Fibroblast of skin of right quadriceps (primary cell): ENCODE measurements around the gene CRAMP1.
A peak's percentile ranks its signal among the peaks of the same experiment; 100 is the strongest.
"Not testable (repeated sequence)": the region's sequence is repeated elsewhere in the genome, so short reads cannot be mapped to it uniquely, and the experiment has no call there.

ENCODE experiments used
- DNase-seq: peaks from one replicate; pipeline ENCODE4 v3.0.0-alpha.2; 2013

Gene CRAMP1

DNA sequence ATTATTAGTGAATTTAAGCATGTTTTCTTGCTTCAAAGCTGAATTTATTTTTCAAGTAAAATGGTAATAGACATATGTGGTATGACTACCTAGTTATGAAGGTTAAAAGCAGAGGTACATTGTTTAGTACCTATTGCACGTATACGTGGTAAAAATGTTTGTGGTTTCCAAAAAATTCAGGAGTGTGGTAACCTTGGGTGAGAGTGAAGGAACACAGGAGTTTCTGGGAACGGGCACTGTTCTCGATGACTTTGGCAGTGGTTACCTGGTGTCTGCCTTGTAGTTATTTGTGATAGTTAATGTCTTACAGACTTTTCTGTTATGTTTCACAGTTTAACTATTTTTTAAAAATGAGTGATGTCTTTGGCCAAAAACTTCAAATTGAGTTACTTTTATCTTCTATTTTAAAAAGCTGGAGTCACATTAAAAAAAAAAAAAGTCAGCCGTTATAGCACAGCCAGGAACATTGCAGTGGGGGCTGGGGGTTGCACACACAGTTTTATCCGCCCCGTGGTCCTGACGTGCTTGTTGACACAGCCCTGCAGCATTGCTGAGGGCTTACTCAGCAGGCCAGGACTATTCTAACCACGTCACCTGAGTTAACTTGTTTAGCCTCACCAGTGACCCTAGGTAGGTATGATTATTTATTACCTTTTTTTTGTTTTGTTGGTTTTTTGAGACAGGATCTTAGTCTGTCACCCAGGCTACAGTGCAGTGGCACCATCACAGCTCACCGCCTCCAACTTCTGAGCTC lies 76.8 kb downstream of the CRAMP1 start:
- no peak for DNase-seq

DNA sequence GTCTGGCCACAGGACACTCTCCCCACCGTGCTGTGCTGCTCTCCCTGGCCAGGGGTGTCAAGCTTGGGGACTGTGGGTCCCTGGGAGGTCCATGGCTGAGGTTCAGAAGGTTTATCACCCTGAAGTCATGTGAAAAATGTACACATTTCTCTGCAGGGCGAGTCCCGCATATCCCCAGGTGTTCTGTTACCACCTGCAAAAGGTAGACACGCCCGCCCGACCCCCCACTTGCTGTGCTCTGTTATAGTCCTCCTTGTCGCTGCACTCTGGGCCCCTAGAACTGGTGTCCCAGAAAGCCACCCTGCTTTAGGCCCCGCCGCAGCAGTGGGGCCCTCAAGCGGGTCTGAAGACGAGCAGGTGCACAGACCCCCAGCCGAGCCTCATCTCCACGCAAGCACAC lies 77.7 kb downstream of the CRAMP1 start:
- DNase-seq: no peak

GRCh38 chr16:1690810-1691209 lies 78.7 kb downstream of the CRAMP1 start:
- no peak for DNase-seq

DNA sequence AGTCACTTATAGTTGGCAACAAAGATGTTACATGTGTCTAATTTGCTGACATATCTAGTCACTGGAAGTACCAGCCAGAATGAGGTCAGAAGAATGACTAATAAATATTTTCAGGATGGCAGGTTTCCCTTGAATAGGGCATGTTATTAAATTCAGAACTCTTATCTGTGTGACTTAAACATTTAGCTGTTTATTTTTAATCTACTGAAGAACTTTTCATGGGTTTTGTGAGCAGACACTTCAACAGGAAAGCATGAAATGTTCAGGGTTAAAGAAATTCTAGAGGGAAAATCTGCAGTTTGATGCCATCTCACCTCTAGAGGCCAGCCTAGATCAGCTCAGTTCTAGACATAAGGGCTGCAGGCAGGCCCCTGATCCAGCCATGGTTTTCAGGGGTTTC lies 79.1 kb downstream of the CRAMP1 start:
- no peak for DNase-seq

GRCh38 chr16:1691956-1692355 lies 79.8 kb downstream of the CRAMP1 start:
- DNase-seq: peak; percentile 54

GRCh38 chr16:1696863-1697262 lies 84.7 kb downstream of the CRAMP1 start:
- no peak for DNase-seq

DNA sequence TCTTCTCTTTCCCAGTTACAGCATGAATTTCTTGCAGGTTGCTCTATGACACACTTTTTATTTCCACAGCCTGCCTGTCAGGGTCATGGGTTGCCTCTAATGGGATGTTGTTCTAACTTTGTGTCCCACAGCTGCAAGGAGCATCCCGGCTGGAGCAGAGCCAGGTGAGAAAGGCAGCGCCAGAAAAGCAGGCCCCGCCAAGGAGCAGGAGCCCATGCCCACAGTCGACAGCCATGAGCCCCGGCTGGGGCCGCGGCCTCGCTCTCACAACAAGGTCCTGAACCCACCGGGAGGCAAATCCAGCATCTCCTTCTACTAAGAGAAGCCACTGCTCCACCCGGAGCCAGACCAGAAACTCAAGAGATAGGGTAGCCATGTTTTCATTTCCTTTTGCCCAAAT lies 86.5 kb downstream of the CRAMP1 start:
- no peak for DNase-seq

- DNase-seq: no peak
These were observed 88.1 kb downstream of the CRAMP1 start for GRCh38 chr16:1700246-1700645.

DNA sequence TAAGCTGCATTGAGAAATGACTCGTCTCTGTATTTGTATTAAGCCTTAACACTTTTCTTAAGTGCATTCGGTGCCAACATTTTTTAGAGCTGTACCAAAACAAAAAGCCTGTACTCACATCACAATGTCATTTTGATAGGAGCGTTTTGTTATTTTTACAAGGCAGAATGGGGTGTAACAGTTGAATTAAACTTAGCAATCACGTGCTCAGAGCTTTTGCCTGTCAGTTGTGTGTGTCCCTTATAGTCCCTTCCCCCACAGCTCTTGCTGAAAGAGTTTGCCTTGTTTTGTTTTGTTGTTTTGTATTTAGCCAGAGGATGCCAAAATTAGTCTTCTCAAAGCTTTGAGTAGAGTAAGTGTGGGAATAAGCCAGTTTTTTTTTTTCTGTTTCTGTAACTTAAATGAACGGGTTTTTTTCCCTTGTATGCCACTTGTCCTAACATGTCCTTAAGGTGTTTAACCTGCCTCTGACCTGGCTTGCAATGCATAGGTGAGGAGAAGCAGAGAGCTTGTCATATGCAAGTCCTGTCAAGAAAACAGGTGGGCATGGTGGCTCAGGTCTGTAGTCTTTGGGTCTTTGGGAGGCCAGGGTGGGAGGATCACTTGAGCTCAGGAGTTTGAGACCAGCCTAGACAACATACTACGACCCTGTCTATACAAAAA lies 89.2 kb downstream of the CRAMP1 start:
- DNase-seq: no peak

GRCh38 chr16:1705324-1705687 lies 93.1 kb downstream of the CRAMP1 start:
- not testable (repeated sequence) for DNase-seq

- DNase-seq: peak; percentile 88
These were observed 93.7 kb downstream of the CRAMP1 start, which contains the start of gene MAPK8IP3 for GRCh38 chr16:1705688-1706385. Gene MAPK8IP3 (plus strand): TSS chr16:1706195. CDS start chr16:1706340, 145 bp downstream.

GRCh38 chr16:1706386-1707192 lies 94.4 kb downstream of the CRAMP1 start:
- no peak for DNase-seq

DNA sequence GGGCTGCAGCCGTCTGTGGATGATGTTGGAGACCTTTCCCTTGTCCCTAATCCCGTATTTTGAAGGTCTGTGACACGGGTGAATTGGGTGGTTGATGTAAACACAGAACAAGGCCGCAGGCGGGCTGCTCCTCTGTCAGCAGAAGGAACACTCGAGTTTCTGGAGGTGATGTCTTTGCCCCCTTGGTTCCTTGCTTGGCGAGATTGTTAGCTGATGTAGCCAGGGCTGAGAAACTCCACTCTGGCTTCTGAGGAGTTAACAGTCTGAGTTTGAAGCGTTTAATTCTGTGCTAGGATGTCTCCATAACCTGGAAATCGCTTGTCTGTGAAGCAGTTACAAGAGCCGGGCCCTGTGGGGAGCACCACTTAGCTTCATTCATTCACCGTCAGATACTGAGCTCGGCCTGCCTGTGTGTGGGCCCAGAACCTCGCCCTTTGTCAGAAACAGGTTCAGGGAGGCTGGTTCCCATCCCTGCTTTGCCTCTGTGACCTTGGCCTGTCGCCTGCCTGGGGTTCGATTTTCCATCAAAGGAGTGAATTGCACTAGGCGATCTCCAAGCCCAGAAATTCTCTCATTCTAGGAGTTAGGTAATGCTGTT lies 95.1 kb downstream of the CRAMP1 start:
- DNase-seq: no peak

GRCh38 chr16:1708083-1708767 lies 96.1 kb downstream of the CRAMP1 start:
- DNase-seq: no peak

GRCh38 chr16:1708768-1709180 lies 96.6 kb downstream of the CRAMP1 start:
- DNase-seq: no peak

DNA sequence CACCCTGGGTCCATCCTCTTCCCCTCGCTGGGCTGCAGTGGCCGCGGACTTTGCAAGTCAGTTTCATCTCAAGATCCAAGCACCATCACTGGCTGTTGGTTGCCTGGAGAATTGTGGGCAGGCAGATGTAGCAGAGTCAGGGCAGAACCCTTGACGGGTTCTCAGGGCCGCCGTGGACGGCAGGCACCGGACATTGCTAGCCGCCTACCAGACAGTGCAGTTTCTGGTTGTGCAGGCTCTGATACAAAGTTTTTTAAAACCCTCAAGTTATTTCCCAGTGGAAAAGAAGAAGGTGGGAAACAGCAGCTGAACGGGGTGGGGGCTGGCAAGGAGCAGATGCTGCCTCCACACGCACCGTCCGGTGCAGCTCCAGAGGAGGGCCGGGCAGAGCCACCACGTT lies 97.2 kb downstream of the CRAMP1 start:
- DNase-seq: no peak

DNA sequence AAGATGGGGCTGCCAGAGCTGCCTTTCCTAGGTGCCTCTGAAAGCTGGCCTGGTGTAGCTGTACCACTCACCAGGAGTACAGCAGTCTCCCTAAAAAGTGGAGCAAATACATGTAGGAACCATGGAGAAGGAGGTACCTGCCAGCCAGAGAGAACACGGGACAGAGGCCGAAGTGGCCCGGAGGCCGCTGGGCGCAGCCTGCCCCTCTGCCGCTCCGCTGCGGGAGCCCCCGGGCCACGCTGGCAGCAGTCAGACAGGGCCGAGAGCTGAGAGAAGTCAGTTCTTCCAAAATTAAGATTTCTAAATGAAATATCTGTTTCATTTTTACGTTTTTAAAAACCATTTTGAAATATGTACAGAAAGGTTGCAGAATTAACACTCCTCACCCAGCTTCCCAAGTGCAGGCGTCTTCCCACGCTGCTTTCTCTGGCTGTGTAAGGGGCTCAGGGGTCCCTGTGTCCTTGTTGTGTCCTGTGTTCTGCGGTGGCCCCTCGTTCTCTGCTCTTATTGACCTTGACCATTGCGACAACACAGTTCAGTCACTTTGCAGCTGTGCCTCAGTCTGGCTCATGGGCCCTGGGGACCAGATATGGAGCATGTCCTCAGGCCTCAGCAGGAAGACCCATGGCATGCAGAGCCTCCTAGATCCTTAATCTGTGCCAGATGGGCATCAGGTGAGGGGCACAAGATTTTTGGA lies 98.8 kb downstream of the CRAMP1 start:
- DNase-seq: no peak

- DNase-seq: no peak
These were observed 100.7 kb downstream of the CRAMP1 start for GRCh38 chr16:1712791-1713261.

DNA sequence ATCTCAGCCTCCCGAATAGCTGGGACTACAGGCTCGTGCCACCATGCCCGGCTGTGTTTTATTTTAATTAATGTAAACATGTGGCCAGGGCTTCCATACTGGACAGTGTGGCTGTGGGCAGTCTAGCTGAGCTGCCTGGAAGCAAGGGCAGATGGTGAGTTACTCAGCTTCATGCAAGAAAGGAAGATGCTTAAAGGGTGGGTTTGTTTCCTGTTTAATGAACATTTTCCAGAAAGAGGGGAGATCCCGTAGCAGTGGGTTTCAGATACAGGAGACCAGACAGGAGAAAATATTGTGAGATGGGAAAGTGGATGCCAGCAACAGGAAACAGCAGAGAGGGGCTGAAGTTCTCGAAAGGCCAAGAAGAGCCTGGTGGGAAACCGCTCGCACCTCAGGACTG lies 101.2 kb downstream of the CRAMP1 start:
- no peak for DNase-seq

DNA sequence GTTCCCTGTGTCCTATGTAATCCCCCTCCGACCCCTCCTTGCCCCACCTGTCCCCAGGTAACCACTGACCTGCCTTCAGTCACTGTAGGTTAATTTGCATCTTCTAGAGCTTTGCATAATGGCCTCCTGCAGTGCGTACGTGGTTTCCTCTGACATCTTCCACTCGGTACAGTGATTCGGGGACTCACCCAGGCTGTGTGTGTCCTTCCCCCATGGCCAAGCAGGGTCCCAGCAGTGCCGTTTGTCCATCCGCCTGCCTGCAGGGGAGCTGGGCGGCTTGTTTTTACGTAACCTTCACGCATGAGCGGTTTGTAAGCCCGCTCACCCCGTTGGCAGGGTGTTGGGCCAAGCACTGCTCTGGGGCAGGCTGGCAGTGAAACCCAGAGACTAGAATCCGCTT lies 101.8 kb downstream of the CRAMP1 start:
- no peak for DNase-seq

DNA sequence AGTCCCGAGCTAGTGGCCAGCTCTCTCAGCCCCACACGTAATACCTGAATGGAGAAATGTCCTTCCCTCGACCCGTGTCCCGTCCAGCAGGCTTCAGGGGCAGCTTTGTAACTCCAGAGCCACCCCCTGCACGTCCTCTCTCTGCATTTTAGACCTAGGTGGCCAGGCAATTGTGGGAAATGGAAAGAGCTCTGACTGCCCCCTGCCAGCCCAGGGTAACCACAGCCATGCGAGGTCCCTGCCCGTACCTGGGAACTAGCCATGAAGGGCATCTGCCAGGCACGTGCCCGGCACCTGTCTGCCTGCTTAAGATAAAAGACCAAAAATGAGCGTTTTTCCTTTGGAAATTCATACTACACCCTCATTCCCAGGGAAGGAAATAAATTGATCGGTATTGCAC lies 103.1 kb downstream of the CRAMP1 start:
- DNase-seq: no peak
